A673 (cell line): ENCODE results near the gene KRT37. TPM values are rescaled to one million over a fixed set of nuclear protein-coding genes. Genes with fewer than 3 reads are reported as not detected.

Experiments
- BruUV-seq: library from RNA; stranded (reverse); fragments of 400-500 nt; replicated peaks from 2 replicates; lab custom pipeline; 2021; lab: Mats Ljungman, UMichigan
- CTCF ChIA-PET: fragments of 300-600 bp; sonication (Branson Sonifier 250); formaldehyde crosslinking; loops from one replicate; lab custom pipeline; 2022; ENCODE audit warnings: antibody characterized with exemption; lab: Charles Lee
- POLR2A ChIA-PET: fragments of 300-600 bp; sonication (Branson Sonifier 250); formaldehyde crosslinking; loops from one replicate; lab custom pipeline; 2022; ENCODE audit warnings: antibody characterized with exemption; ENCODE audit not compliant: low non-redundant PET; lab: Charles Lee
- DNase-seq: peaks from one replicate; pipeline ENCODE4 v3.0.0-alpha.2; 2015; ENCODE audit warnings: low spot score
- H3K27ac ChIP-seq: fragments of 200-600 bp; sonication (generic); 2 replicates; pipeline ENCODE4 v1.5.1; 2016; ENCODE audit warnings: mixed run types, low read depth, mild to moderate bottlenecking, mixed read lengths, antibody characterized with exemption, low read length; ENCODE audit not compliant: poor library complexity, severe bottlenecking
- H3K27me3 ChIP-seq: fragments of 200-600 bp; sonication (generic); replicated peaks from 2 replicates; pipeline ENCODE4 v1.6.1; 2017; ENCODE audit warnings: mixed run types, low read depth, mild to moderate bottlenecking, mixed read lengths, antibody characterized with exemption, low read length; ENCODE audit not compliant: insufficient read depth, poor library complexity
- H3K36me3 ChIP-seq: fragments of 200-600 bp; sonication (generic); 2 replicates; pipeline ENCODE4 v1.6.1; 2016; ENCODE audit warnings: mixed run types, mild to moderate bottlenecking, mixed read lengths, antibody characterized with exemption, low read length; ENCODE audit not compliant: insufficient read depth, poor library complexity, severe bottlenecking
- H3K4me1 ChIP-seq: fragments of 200-600 bp; sonication (generic); 2 replicates; pipeline ENCODE4 v1.6.1; 2017; ENCODE audit warnings: mixed run types, mild to moderate bottlenecking, mixed read lengths, antibody characterized with exemption, low read length; ENCODE audit not compliant: insufficient read depth, poor library complexity, severe bottlenecking
- H3K4me3 ChIP-seq: fragments of 200-600 bp; sonication (generic); 2 replicates; pipeline ENCODE4 v1.5.1; 2016; ENCODE audit warnings: low read depth, mixed run types, mild to moderate bottlenecking, mixed read lengths, low read length; ENCODE audit not compliant: poor library complexity, severe bottlenecking
- H3K9me3 ChIP-seq: fragments of 200-600 bp; sonication (generic); 2 replicates; pipeline ENCODE4 v1.6.1; 2016; ENCODE audit warnings: mixed run types, low read depth, mild to moderate bottlenecking, mixed read lengths, antibody characterized with exemption, low read length; ENCODE audit not compliant: poor library complexity, severe bottlenecking
- EZH2 ChIP-seq: fragments of 200-600 bp; sonication (generic); IDR thresholded peaks from 2 replicates; pipeline ENCODE4 v1.6.1; 2017; ENCODE audit warnings: borderline replicate concordance, low read depth, mild to moderate bottlenecking, mixed read lengths, antibody characterized with exemption, low read length; ENCODE audit not compliant: poor library complexity, severe bottlenecking
- intact Hi-C: fragments of 100-400 bp; cut with micrococcal nuclease; formaldehyde crosslinking; loops from one replicate; pipeline ENCODE4 v1.10.0; 2022; ENCODE audit not compliant: unreplicated experiment
- total RNA-seq: library from RNA; stranded (reverse); gene quantifications from 2 replicates; pipeline ENCODE4 v1.2.3, GENCODE V29; 2021
- TF ChIP-seq, protein P1 (sequence below): fragments of 300-800, 200-600 bp; sonication (generic); conservative IDR thresholded peaks from 2 replicates; pipeline ENCODE4 v1.5.1; 2017; ENCODE audit warnings: low read depth, mild to moderate bottlenecking, antibody characterized with exemption, low read length, moderate library complexity, mixed read lengths

Gene KRT37
- total RNA-seq, 1 experiment from 2014 or later, result not detected

DNA sequence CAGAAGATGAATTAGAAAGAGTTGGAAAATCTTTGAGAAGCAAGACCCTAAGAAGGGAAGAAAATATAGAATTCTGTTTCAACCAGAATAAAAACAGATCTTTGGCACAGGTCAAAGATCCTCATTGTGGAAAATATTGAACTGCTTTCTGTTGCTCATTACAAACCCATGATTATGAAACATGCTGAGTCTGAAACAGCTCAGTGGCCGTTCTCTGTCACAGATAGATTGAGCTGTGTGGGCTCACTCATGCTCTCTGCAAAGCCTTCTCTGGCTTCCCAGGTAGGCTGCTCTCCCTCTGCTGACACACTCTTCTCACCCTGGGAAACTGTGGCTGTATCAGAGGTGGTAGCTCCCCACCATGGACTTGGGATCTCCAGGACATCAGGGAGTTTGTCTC, 19.8 kb upstream of the KRT37 start:
- CTCF ChIA-PET, result no interaction called here
- no peak for DNase-seq
- intact Hi-C loops, result no loop called here
- Histone ChIP-seq H3K27me3 (no peaks in the 10 kb centered on the region), H3K4me1 (no peaks in the 10 kb centered on the region), H3K36me3 (no peaks in the 10 kb centered on the region), H3K4me3 (no peak overlapping the region), H3K27ac (no peak overlapping the region), H3K9me3 (no peaks in the 10 kb centered on the region)
- POLR2A ChIA-PET, result no interaction called here
- no TSS peak for BruUV-seq
- TF ChIP-seq, protein P1, sequence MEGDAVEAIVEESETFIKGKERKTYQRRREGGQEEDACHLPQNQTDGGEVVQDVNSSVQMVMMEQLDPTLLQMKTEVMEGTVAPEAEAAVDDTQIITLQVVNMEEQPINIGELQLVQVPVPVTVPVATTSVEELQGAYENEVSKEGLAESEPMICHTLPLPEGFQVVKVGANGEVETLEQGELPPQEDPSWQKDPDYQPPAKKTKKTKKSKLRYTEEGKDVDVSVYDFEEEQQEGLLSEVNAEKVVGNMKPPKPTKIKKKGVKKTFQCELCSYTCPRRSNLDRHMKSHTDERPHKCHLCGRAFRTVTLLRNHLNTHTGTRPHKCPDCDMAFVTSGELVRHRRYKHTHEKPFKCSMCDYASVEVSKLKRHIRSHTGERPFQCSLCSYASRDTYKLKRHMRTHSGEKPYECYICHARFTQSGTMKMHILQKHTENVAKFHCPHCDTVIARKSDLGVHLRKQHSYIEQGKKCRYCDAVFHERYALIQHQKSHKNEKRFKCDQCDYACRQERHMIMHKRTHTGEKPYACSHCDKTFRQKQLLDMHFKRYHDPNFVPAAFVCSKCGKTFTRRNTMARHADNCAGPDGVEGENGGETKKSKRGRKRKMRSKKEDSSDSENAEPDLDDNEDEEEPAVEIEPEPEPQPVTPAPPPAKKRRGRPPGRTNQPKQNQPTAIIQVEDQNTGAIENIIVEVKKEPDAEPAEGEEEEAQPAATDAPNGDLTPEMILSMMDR, result no peak
- no peak for TF ChIP-seq EZH2

DNA sequence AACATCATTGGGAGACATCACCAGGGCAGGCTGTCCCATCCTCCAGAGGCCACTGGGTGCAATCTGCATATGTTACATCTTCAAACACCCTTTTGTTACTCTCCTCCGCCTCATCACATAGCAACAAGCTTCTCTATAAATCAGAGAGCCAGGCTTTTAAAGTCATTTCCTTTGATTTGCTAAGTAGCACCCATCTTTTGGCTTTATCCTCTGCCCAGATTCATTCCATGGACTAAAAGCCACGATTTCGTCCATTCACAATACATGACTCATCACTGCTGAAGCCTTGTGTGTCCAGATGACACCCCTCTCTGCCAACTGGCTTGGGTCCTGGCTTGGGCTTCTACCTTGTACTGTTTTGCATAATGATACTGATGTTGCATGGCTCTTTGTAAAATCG, 18.4 kb upstream of the KRT37 start:
- H3K27ac ChIP-seq, result no peak overlapping the region

DNA sequence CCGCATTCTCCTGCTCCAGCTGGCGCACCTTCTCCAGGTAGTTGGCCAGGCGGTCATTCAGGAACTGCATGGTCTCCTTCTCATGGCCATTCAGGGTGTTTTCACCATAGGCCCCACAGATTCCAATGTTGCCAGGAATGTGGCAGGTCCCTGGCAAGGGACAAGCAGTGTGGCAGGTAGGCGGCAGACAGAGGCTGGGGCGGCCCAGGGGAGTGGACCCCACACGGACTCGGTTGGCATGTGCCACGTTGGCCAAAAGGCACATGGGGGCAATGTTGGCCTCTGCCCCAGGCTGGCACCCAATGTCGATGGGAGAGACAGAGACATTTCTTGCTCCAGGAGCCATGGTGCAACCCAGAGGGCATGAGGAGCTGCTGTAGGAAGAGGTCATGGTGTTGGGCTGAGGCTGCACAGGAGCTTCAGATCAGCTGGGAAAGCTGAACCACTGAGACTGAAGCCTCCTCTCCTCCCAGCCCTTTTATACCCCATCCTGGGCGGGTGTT, 16.2 kb upstream of the KRT37 start, which contains the start of gene KRT38:
TSS of gene KRT38 (minus strand) at position 453 of the 503 bp plus-strand sequence. CDS start at position 391, 62 bp downstream.
- H3K9me3 ChIP-seq, result no peaks in the 10 kb centered on the region
- H3K27me3 ChIP-seq, result no peaks in the 10 kb centered on the region
- ChIA-PET CTCF (no interaction called here), POLR2A (no interaction called here)
- no peak within 1 kb of the TSS for H3K4me3 ChIP-seq
- BruUV-seq, result no TSS peak
- DNase-seq, result no peak
- no peaks in the 10 kb centered on the region for H3K4me1 ChIP-seq
- TF ChIP-seq, protein P1, result no peak
- no peak for TF ChIP-seq EZH2
- intact Hi-C loops, result no loop called here
- H3K36me3 ChIP-seq, result no peaks in the 10 kb centered on the region
- no peak within 1 kb of the TSS for H3K27ac ChIP-seq

More for the DNA sequence above, 18.4 kb upstream of the KRT37 start:
- ChIA-PET CTCF (no interaction called here), POLR2A (no interaction called here)
- H3K4me1 ChIP-seq, result no peaks in the 10 kb centered on the region
- H3K4me3 ChIP-seq, result no peak overlapping the region
- no peak for TF ChIP-seq EZH2
- TF ChIP-seq, protein P1, result no peak
- H3K27me3 ChIP-seq, result no peaks in the 10 kb centered on the region
- no peaks in the 10 kb centered on the region for H3K36me3 ChIP-seq
- no peak for DNase-seq
- BruUV-seq, result no TSS peak
- H3K9me3 ChIP-seq, result no peaks in the 10 kb centered on the region
- intact Hi-C loops, result no loop called here
